ENCODE data around the gene MRNIP. TPM values are rescaled to one million over a fixed set of nuclear protein-coding genes. Genes with fewer than 3 reads are reported as not detected.

MRNIP gene
- total RNA-seq: 10 to 100 TPM; 23.4 to 34.8 TPM

GRCh38 chr5:179858586-179859427 is at the start of gene MRNIP:
MRNIP (minus strand) TSS chr5:179858817; CDS start chr5:179858796, 21 bp downstream.
- peaks cover 0 to 10% of the 10 kb centered on the region in 2 donors for H3K36me3 ChIP-seq (replicated peaks in 1 of 2; ENCODE audit: insufficient read depth in 1 of 2, low read depth in 2 of 2)

GRCh38 chr5:179907556-179908324 is 49.1 kb upstream of the MRNIP start, which contains the start of gene TBC1D9B:
TBC1D9B (minus strand) TSS chr5:179907897; CDS start chr5:179907821, 76 bp downstream.
- DNase-seq: peak; percentile 65 to 76 (median 70)
- WGBS, 2 donors: 2 to 25% methylated on average over 8 to 99 of the region's 105 CpGs
- H3K9me3 ChIP-seq: no peaks in the 10 kb centered on the region
- peaks cover 21% of the 10 kb centered on the region for H3K4me1 ChIP-seq
- H3K4me3 ChIP-seq: peak within 1 kb of the TSS; percentile 36 to 52
- TF ChIP-seq CTCF (IDR thresholded peaks at IDR 0.05) (peak in 6 of 7 experiments; percentile 17 to 88 (median 54)), POLR2A (IDR thresholded peaks at IDR 0.05) (peak in 2 of 3 donors; percentile 22 to 41)
- H3K36me3 ChIP-seq (replicated peaks in 1 of 2; ENCODE audit: insufficient read depth in 1 of 2, low read depth in 2 of 2): peaks cover 0 to 4% of the 10 kb centered on the region in 2 donors
- no peaks in the 10 kb centered on the region for H3K27me3 ChIP-seq
- ATAC-seq: peak; percentile 92
- peak within 1 kb of the TSS; percentile 30 to 85 (median 64) for H3K27ac ChIP-seq
- intact Hi-C loops (cut with DNase I): loop anchor here (10.0 kb wide), 1 partner anchor 103 kb away; the partner anchor contains the start of gene MGAT4B

More at GRCh38 chr5:179858586-179859427, at the start of gene MRNIP:
- Histone ChIP-seq H3K9me3 (no peaks in the 10 kb centered on the region), H3K4me3 (peak within 1 kb of the TSS; percentile 87 to 97), H3K27me3 (no peaks in the 10 kb centered on the region), H3K4me1 (peaks cover 14% of the 10 kb centered on the region), H3K27ac (peak within 1 kb of the TSS; percentile 40 to 93 (median 78))
- DNase-seq (peak; percentile 96 to 98 (median 96)), ATAC-seq (peak; percentile 99)
- peak in 5 of 7 experiments; percentile 19 to 56 (median 46) for TF ChIP-seq CTCF (IDR thresholded peaks at IDR 0.05)
- TF ChIP-seq POLR2A (IDR thresholded peaks at IDR 0.05): peak; percentile 58 to 80 (median 79)
- intact Hi-C loops (cut with DNase I): no loop called here
- 0 to 1% methylated on average over 41 to 87 of the region's 90 CpGs for WGBS, 2 donors

GRCh38 chr5:179906795-179907555 is 48.4 kb upstream of the MRNIP start:
- peak overlapping the region; percentile 30 to 85 (median 64) for H3K27ac ChIP-seq
- H3K4me3 ChIP-seq: peak overlapping the region; percentile 36 to 52
- peaks cover 21% of the 10 kb centered on the region for H3K4me1 ChIP-seq
- H3K36me3 ChIP-seq (replicated peaks in 1 of 2; ENCODE audit: insufficient read depth in 1 of 2, low read depth in 2 of 2): peaks cover 0 to 4% of the 10 kb centered on the region in 2 donors
- TF ChIP-seq CTCF (IDR thresholded peaks at IDR 0.05): no peak
- no peak for TF ChIP-seq POLR2A (IDR thresholded peaks at IDR 0.05)
- 0 to 5% methylated on average over 5 to 38 of the region's 50 CpGs for WGBS, 2 donors
- H3K27me3 ChIP-seq: no peaks in the 10 kb centered on the region
- intact Hi-C loops (cut with DNase I): loop anchor here (10.0 kb wide), 1 partner anchor 102 kb away; the partner anchor contains the start of gene MGAT4B
- ATAC-seq (peak; percentile 16), DNase-seq (peak; percentile 45 to 68 (median 56))
- H3K9me3 ChIP-seq: no peaks in the 10 kb centered on the region

GRCh38 chr5:179906294-179906794 is 47.7 kb upstream of the MRNIP start:
- DNase-seq (no peak), ATAC-seq (no peak)
- Histone ChIP-seq H3K36me3 (replicated peaks in 1 of 2; ENCODE audit: insufficient read depth in 1 of 2, low read depth in 2 of 2) (peaks cover 0 to 4% of the 10 kb centered on the region in 2 donors), H3K27me3 (no peaks in the 10 kb centered on the region), H3K4me3 (peak overlapping the region in 1 of 2 donors; percentile 36), H3K9me3 (no peaks in the 10 kb centered on the region), H3K4me1 (peaks cover 23% of the 10 kb centered on the region), H3K27ac (peak overlapping the region in 3 of 4 donors; percentile 59 to 85 (median 70))
- WGBS, 2 donors: 82 to 92% methylated on average over 20 to 24 of the region's 24 CpGs
- intact Hi-C loops (cut with DNase I): loop anchor here (10.0 kb wide), 1 partner anchor 102 kb away; the partner anchor contains the start of gene MGAT4B
- TF ChIP-seq POLR2A (IDR thresholded peaks at IDR 0.05) (no peak), CTCF (IDR thresholded peaks at IDR 0.05) (no peak)

Measured in body of pancreas (tissue), 4 donors.